ENCODE measurements around the gene STAG1. TPM values are rescaled to one million over a fixed set of nuclear protein-coding genes. Genes with fewer than 3 reads are reported as not detected.
"Not testable (repeated sequence)": the region's sequence is repeated elsewhere in the genome, so short reads cannot be mapped to it uniquely, and the experiment has no call there.

The STAG1 gene
- total RNA-seq, 2 donors from 2014 or later = 38.2 to 43.5 TPM

GRCh38 chr3:136711277-136711676 lies 40.9 kb downstream of the STAG1 start:
- Histone ChIP-seq H3K27ac (no peak overlapping the region), H3K9me3 (no peaks in the 10 kb centered on the region), H3K4me3 (no peak overlapping the region), H3K27me3 (no peaks in the 10 kb centered on the region), H3K4me1 (no peaks in the 10 kb centered on the region), H3K36me3 (no peaks in the 10 kb centered on the region), H3K9ac (ENCODE audit: low read depth in 2 of 2, low read length in 2 of 2) (no peak overlapping the region)
- TF ChIP-seq CTCF (IDR thresholded peaks at IDR 0.05) = no peak
- intact Hi-C loops (cut with DNase I) = no loop called here
- no peak for DNase-seq

GRCh38 chr3:136709775-136710174 lies 42.4 kb downstream of the STAG1 start:
- H3K27ac ChIP-seq; H3K4me3 ChIP-seq; intact Hi-C loops (cut with DNase I); H3K27me3 ChIP-seq; H3K9me3 ChIP-seq; DNase-seq; H3K9ac ChIP-seq (ENCODE audit: low read depth in 2 of 2, low read length in 2 of 2); H3K4me1 ChIP-seq; H3K36me3 ChIP-seq: not testable (repeated sequence)

GRCh38 chr3:136708333-136708985 lies 43.7 kb downstream of the STAG1 start:
- intact Hi-C loops (cut with DNase I) = no loop called here
- Histone ChIP-seq H3K36me3 (no peaks in the 10 kb centered on the region), H3K27ac (no peak overlapping the region)

GRCh38 chr3:136703429-136703828 lies 48.7 kb downstream of the STAG1 start:
- H3K27me3 ChIP-seq = no peaks in the 10 kb centered on the region
- no peak for TF ChIP-seq CTCF (IDR thresholded peaks at IDR 0.05)
- H3K36me3 ChIP-seq = no peaks in the 10 kb centered on the region
- H3K4me1 ChIP-seq = no peaks in the 10 kb centered on the region
- H3K9ac ChIP-seq (ENCODE audit: low read depth in 2 of 2, low read length in 2 of 2) = no peak overlapping the region
- DNase-seq = no peak
- H3K4me3 ChIP-seq = no peak overlapping the region
- no peak overlapping the region for H3K27ac ChIP-seq
- intact Hi-C loops (cut with DNase I) = no loop called here
- no peaks in the 10 kb centered on the region for H3K9me3 ChIP-seq

More at GRCh38 chr3:136708333-136708985, 43.7 kb downstream of the STAG1 start:
- TF ChIP-seq CTCF (IDR thresholded peaks at IDR 0.05) = no peak
- Histone ChIP-seq H3K9me3 (no peaks in the 10 kb centered on the region), H3K4me1 (no peaks in the 10 kb centered on the region), H3K4me3 (no peak overlapping the region), H3K27me3 (no peaks in the 10 kb centered on the region), H3K9ac (ENCODE audit: low read depth in 2 of 2, low read length in 2 of 2) (no peak overlapping the region)
- DNase-seq = no peak

- DNase-seq = no peak
- TF ChIP-seq CTCF (IDR thresholded peaks at IDR 0.05) = no peak
- Histone ChIP-seq H3K27ac (no peak overlapping the region), H3K27me3 (no peaks in the 10 kb centered on the region), H3K36me3 (no peaks in the 10 kb centered on the region), H3K4me3 (no peak overlapping the region), H3K9ac (ENCODE audit: low read depth in 2 of 2, low read length in 2 of 2) (no peak overlapping the region), H3K4me1 (no peaks in the 10 kb centered on the region), H3K9me3 (no peaks in the 10 kb centered on the region)
- intact Hi-C loops (cut with DNase I) = no loop called here
These were observed 52.8 kb downstream of the STAG1 start for GRCh38 chr3:136699271-136699828.

- Histone ChIP-seq H3K27me3 (no peaks in the 10 kb centered on the region), H3K36me3 (no peaks in the 10 kb centered on the region), H3K27ac (no peak overlapping the region), H3K4me3 (no peak overlapping the region), H3K4me1 (no peaks in the 10 kb centered on the region), H3K9me3 (no peaks in the 10 kb centered on the region), H3K9ac (ENCODE audit: low read depth in 2 of 2, low read length in 2 of 2) (no peak overlapping the region)
- no peak for DNase-seq
- intact Hi-C loops (cut with DNase I) = no loop called here
- no peak for TF ChIP-seq CTCF (IDR thresholded peaks at IDR 0.05)
These were observed 53.8 kb downstream of the STAG1 start for GRCh38 chr3:136698361-136698760.
